Esophagus muscularis mucosa (tissue), 3 donors: ENCODE measurements around the gene SMIM38.

Source experiments
- POLR2AphosphoS5 ChIP-seq, 2 donors: sonication (generic); formaldehyde crosslinking; IDR thresholded peaks; one replicate each; pipeline ENCODE4 v1.6.1; 2017; ENCODE audit warnings: antibody characterized with exemption in 2 of 2
- TF ChIP-seq, protein P1 (sequence below), 3 experiments: fragments of 200-600 bp in 2 of 3; fragments of 450-650 bp in 1 of 3; sonication (generic) in 2 of 3; IDR thresholded peaks; one replicate each; pipeline ENCODE4 v1.5.1; 2017 to 2019; ENCODE audit warnings: antibody characterized with exemption in 3 of 3, mild to moderate bottlenecking in 2 of 3, moderate library complexity in 1 of 3

- TF ChIP-seq, protein P1, sequence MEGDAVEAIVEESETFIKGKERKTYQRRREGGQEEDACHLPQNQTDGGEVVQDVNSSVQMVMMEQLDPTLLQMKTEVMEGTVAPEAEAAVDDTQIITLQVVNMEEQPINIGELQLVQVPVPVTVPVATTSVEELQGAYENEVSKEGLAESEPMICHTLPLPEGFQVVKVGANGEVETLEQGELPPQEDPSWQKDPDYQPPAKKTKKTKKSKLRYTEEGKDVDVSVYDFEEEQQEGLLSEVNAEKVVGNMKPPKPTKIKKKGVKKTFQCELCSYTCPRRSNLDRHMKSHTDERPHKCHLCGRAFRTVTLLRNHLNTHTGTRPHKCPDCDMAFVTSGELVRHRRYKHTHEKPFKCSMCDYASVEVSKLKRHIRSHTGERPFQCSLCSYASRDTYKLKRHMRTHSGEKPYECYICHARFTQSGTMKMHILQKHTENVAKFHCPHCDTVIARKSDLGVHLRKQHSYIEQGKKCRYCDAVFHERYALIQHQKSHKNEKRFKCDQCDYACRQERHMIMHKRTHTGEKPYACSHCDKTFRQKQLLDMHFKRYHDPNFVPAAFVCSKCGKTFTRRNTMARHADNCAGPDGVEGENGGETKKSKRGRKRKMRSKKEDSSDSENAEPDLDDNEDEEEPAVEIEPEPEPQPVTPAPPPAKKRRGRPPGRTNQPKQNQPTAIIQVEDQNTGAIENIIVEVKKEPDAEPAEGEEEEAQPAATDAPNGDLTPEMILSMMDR (IDR thresholded peaks at IDR 0.05): no peak
- TF ChIP-seq POLR2AphosphoS5 (IDR thresholded peaks at IDR 0.05): no peak
These were observed 22.5 kb upstream of the SMIM38 start for GRCh38 chr11:69133251-69133650.
